ENCODE data around the gene NDUFAF5.

DNA sequence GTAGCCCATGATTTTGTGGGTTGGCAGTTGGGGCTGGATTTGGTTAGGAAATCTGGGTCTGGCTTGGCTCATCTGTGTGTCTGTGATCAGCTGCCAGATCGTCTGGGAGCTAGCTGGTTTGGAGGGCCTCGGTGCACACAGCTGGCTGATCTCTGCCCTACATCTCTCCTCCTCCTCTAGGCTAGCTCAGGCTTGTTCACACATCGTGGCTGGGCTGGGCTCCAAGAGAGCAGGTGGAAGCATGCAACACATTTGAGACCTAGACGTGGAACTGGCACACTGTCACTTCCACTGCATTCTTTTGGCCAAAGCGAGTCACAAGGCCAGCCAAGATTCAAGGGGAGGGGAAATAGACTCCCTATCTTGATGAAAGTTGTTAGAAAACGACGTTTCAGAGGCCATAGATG lies 15.9 kb downstream of the NDUFAF5 start:
- TF ChIP-seq, protein P1, sequence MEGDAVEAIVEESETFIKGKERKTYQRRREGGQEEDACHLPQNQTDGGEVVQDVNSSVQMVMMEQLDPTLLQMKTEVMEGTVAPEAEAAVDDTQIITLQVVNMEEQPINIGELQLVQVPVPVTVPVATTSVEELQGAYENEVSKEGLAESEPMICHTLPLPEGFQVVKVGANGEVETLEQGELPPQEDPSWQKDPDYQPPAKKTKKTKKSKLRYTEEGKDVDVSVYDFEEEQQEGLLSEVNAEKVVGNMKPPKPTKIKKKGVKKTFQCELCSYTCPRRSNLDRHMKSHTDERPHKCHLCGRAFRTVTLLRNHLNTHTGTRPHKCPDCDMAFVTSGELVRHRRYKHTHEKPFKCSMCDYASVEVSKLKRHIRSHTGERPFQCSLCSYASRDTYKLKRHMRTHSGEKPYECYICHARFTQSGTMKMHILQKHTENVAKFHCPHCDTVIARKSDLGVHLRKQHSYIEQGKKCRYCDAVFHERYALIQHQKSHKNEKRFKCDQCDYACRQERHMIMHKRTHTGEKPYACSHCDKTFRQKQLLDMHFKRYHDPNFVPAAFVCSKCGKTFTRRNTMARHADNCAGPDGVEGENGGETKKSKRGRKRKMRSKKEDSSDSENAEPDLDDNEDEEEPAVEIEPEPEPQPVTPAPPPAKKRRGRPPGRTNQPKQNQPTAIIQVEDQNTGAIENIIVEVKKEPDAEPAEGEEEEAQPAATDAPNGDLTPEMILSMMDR (IDR thresholded peaks at IDR 0.05), result no peak
- TF ChIP-seq POLR2AphosphoS5 (IDR thresholded peaks at IDR 0.05), result peak; percentile 28 to 48 (median 42)
- no peak for TF ChIP-seq POLR2A (IDR thresholded peaks at IDR 0.05)
- TF ChIP-seq EP300 (IDR thresholded peaks at IDR 0.05; ENCODE audit: low read depth), result no peak

Measured in transverse colon (tissue), 4 donors.